Endodermal cell (in vitro differentiated cells): ENCODE results near the gene SLC6A18. TPM values are rescaled to one million over a fixed set of nuclear protein-coding genes. Genes with fewer than 3 reads are reported as not detected.

ENCODE experiments used
- DNase-seq: peaks from one replicate; pipeline ENCODE4 v3.0.0-alpha.2; 2017
- H3K27ac ChIP-seq: 2 replicates; pipeline ENCODE4 v1.5.1; 2013; ENCODE audit warnings: mild to moderate bottlenecking, low read depth, low read length, moderate library complexity
- H3K27me3 ChIP-seq: 2 replicates; pipeline ENCODE4 v1.6.1; 2013; ENCODE audit warnings: mild to moderate bottlenecking, low read length, moderate library complexity; ENCODE audit not compliant: insufficient read depth, control insufficient read depth, poor library complexity, severe bottlenecking
- H3K36me3 ChIP-seq: 2 replicates; pipeline ENCODE4 v1.7.0; 2013; ENCODE audit warnings: mild to moderate bottlenecking, low read length, moderate library complexity; ENCODE audit not compliant: control insufficient read depth, insufficient read depth
- H3K4me1 ChIP-seq: one replicate; pipeline ENCODE4 v1.7.0; 2013; ENCODE audit warnings: low read length; ENCODE audit not compliant: control insufficient read depth, insufficient read depth
- H3K4me3 ChIP-seq: 2 replicates; pipeline ENCODE4 v1.5.1; 2013; ENCODE audit warnings: mild to moderate bottlenecking, low read length, moderate library complexity
- H3K9ac ChIP-seq: 2 replicates; pipeline ENCODE4 v1.6.1; 2013; ENCODE audit warnings: mild to moderate bottlenecking, low read length, moderate library complexity; ENCODE audit not compliant: poor library complexity, severe bottlenecking; ENCODE audit errors: extremely low read depth
- H3K9me3 ChIP-seq: 2 replicates; pipeline ENCODE4 v1.6.1; 2013; ENCODE audit warnings: mild to moderate bottlenecking, low read length, moderate library complexity; ENCODE audit not compliant: control insufficient read depth
- H3K27ac Mint-ChIP-seq: 2 replicates; pipeline ENCODE4 v1.8.0; 2020; ENCODE audit warnings: mixed read lengths
- H3K27me3 Mint-ChIP-seq: 2 replicates; pipeline ENCODE4 v1.8.0; 2021; ENCODE audit warnings: mild to moderate bottlenecking, mixed read lengths; ENCODE audit not compliant: insufficient read depth
- H3K36me3 Mint-ChIP-seq: 2 replicates; pipeline ENCODE4 v1.8.0; 2020; ENCODE audit warnings: low read depth, mixed read lengths
- H3K4me1 Mint-ChIP-seq: 2 replicates; pipeline ENCODE4 v1.8.0; 2020; ENCODE audit warnings: mixed read lengths
- H3K4me3 Mint-ChIP-seq: 2 replicates; pipeline ENCODE4 v1.8.0; 2020; ENCODE audit warnings: mild to moderate bottlenecking, moderate library complexity, mixed read lengths
- H3K9me3 Mint-ChIP-seq: 2 replicates; pipeline ENCODE4 v1.8.0; 2020; ENCODE audit warnings: mild to moderate bottlenecking, mixed read lengths
- CTCF ChIP-seq: fragments of 200-600 bp; sonication (generic); conservative IDR thresholded peaks from 2 replicates; pipeline ENCODE4 v1.5.0; 2021; ENCODE audit warnings: antibody characterized with exemption, mild to moderate bottlenecking
- WGBS, 2 experiments: methylation state at CpG; one replicate each; pipeline versions ENCODE4 v1.1.5 to v1.1.7; 2013; ENCODE audit warnings: missing lambda C conversion rate in 2 of 2, mixed read lengths in 1 of 2; ENCODE audit not compliant: insufficient coverage in 1 of 2, insufficient read length in 1 of 2; 5-methylcytosine and 5-hydroxymethylcytosine counted together
- total RNA-seq, 2 donors: library from RNA; stranded (reverse); fragmentation: NEBNext Ultra II Directional in 1 of 2; extraction: Animal tissue kit (Norgen Biotek cat#: 25700) in 1 of 2; gene quantifications; 2 replicates in 1 of 2; 3 replicates in 1 of 2; pipeline ENCODE4 v1.2.1, GENCODE V29; 2021

The SLC6A18 gene
- total RNA-seq, 2 donors from 2014 or later: not detected

DNA sequence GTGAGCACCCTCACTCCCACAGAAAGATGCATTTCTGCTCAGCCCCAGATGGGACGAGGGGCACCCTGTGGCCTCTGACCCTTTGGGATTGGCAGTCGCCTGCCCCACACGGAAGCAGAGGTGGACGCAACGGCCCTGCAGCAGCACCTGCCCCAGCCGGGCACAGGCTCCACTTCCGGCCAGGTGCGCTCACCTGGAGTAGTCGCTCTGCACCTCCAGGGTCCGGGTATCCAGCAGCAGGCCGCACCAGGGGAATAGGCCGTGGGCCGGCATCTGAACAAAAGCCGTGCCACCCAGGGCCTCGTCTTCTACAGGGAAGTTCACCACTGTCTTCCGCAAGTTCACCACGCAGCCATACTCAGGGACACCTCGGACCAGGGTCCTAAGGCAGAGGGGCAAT, 39.0 kb downstream of the SLC6A18 start:
- Mint-ChIP-seq H3K36me3 (no peaks in the 10 kb centered on the region), H3K4me1 (no peaks in the 10 kb centered on the region), H3K4me3 (no peak overlapping the region), H3K27ac (no peak overlapping the region), H3K27me3 (no peaks in the 10 kb centered on the region), H3K9me3 (no peaks in the 10 kb centered on the region)
- Histone ChIP-seq H3K27me3 (no peaks in the 10 kb centered on the region), H3K36me3 (no peaks in the 10 kb centered on the region), H3K9ac (no peak overlapping the region), H3K27ac (no peak overlapping the region), H3K4me3 (no peak overlapping the region), H3K9me3 (no peaks in the 10 kb centered on the region), H3K4me1 (no peaks in the 10 kb centered on the region)
- no peak for TF ChIP-seq CTCF
- DNase-seq: no peak
- WGBS, 2 experiments: 91 to 98% methylated on average over 18 of the region's 18 CpGs

- Histone ChIP-seq H3K36me3 (no peaks in the 10 kb centered on the region), H3K27ac (no peak overlapping the region), H3K4me3 (no peak overlapping the region), H3K9me3 (no peaks in the 10 kb centered on the region), H3K27me3 (no peaks in the 10 kb centered on the region), H3K4me1 (no peaks in the 10 kb centered on the region), H3K9ac (no peak overlapping the region)
- Mint-ChIP-seq H3K36me3 (no peaks in the 10 kb centered on the region), H3K27me3 (no peaks in the 10 kb centered on the region), H3K27ac (no peak overlapping the region), H3K9me3 (no peaks in the 10 kb centered on the region), H3K4me1 (no peaks in the 10 kb centered on the region), H3K4me3 (no peak overlapping the region)
- DNase-seq: no peak
- WGBS, 2 experiments: 91 to 98% methylated on average over 8 to 15 of the region's 15 CpGs
- no peak for TF ChIP-seq CTCF
These were observed 39.8 kb downstream of the SLC6A18 start for GRCh38 chr5:1265026-1265425.

DNA sequence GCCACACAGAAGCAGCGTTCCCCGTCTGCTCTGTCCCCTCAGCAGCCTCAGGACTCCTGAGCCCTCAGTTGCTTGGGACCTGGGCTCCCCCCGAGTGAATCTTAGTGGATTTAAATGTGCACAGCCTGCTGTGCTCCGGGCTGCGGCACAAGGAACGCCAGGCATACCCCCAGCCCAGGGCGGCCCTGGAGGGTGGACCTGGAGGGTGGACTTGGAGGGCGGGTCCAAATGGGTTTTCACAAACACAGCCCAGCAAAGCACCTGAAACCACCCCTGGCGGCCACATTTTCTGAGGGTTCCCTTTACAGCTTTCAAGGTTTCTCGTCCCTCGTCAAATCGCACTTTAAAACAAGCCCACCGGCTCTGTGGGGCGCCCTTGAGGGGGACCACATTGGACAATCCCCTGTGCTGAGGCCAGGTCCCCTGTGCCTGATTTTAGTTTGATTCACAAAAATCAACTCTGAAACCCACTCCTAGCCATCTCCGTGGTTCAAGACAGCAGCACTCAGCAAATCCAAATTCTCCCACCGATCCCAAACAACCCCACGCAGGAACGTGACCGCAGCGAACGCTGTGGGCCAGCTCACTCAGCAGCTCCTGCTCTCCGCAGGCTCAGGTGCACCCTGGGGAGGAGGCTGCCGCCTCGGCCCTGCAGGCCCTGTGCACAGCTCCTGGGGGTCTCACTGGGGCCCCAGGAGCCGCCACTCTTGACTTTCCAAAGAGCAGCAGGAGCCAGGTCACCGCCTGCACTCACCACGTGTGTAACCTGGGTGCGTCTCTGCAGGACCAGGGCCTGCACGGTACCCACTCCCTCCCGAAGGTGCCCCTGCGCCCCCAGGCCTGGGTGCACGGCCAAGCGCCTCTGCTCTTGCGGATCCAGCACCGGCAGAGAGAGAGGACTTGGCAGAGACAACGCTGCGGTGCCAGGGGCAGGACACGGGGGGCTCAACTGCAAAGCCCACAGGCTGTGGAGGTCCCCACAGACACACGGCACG, 40.6 kb downstream of the SLC6A18 start:
- Mint-ChIP-seq H3K9me3 (no peaks in the 10 kb centered on the region), H3K27ac (no peak overlapping the region), H3K36me3 (no peaks in the 10 kb centered on the region), H3K27me3 (no peaks in the 10 kb centered on the region), H3K4me1 (no peaks in the 10 kb centered on the region), H3K4me3 (no peak overlapping the region)
- WGBS, 2 experiments: 93% methylated on average over 23 to 40 of the region's 40 CpGs
- DNase-seq: no peak
- no peak overlapping the region for H3K27ac ChIP-seq
- no peaks in the 10 kb centered on the region for H3K9me3 ChIP-seq
- no peak for TF ChIP-seq CTCF
- H3K4me1 ChIP-seq: no peaks in the 10 kb centered on the region
- no peak overlapping the region for H3K9ac ChIP-seq
- no peaks in the 10 kb centered on the region for H3K27me3 ChIP-seq
- H3K4me3 ChIP-seq: no peak overlapping the region
- no peaks in the 10 kb centered on the region for H3K36me3 ChIP-seq
